ENCODE measurements around the gene HCRTR1.

Gene HCRTR1

GRCh38 chr1:31625561-31626222, 8.2 kb downstream of the HCRTR1 start:
- no peak overlapping the region for H3K27ac ChIP-seq
- no peak for TF ChIP-seq ZFX (IDR thresholded peaks at IDR 0.05; ENCODE audit: borderline replicate concordance)
- TF ChIP-seq CTCF (IDR thresholded peaks at IDR 0.05): no peak

GRCh38 chr1:31626223-31627207, 9.0 kb downstream of the HCRTR1 start:
- H3K27ac ChIP-seq: no peak overlapping the region
- TF ChIP-seq CTCF (IDR thresholded peaks at IDR 0.05): no peak
- TF ChIP-seq ZFX (IDR thresholded peaks at IDR 0.05; ENCODE audit: borderline replicate concordance): no peak

- TF ChIP-seq CTCF (IDR thresholded peaks at IDR 0.05): no peak
- no peak for TF ChIP-seq ZFX (IDR thresholded peaks at IDR 0.05; ENCODE audit: borderline replicate concordance)
- no peak overlapping the region for H3K27ac ChIP-seq
Measured at GRCh38 chr1:31627301-31627929, 9.9 kb downstream of the HCRTR1 start.

GRCh38 chr1:31627930-31628559, 10.6 kb downstream of the HCRTR1 start:
- H3K27ac ChIP-seq: no peak overlapping the region
- TF ChIP-seq ZFX (IDR thresholded peaks at IDR 0.05; ENCODE audit: borderline replicate concordance): no peak
- TF ChIP-seq CTCF (IDR thresholded peaks at IDR 0.05): no peak

- TF ChIP-seq ZFX (IDR thresholded peaks at IDR 0.05; ENCODE audit: borderline replicate concordance) (no peak), CTCF (IDR thresholded peaks at IDR 0.05) (no peak)
- H3K27ac ChIP-seq: no peak overlapping the region
Measured at GRCh38 chr1:31628931-31629556, 11.6 kb downstream of the HCRTR1 start.

- no peak overlapping the region for H3K27ac ChIP-seq
- TF ChIP-seq CTCF (IDR thresholded peaks at IDR 0.05): no peak
- TF ChIP-seq ZFX (IDR thresholded peaks at IDR 0.05; ENCODE audit: borderline replicate concordance): no peak
Measured at GRCh38 chr1:31632649-31633048, 15.2 kb downstream of the HCRTR1 start.
